Panc1 (cell line): Measurements from ENCODE around the gene C7. TPM values are rescaled to one million over a fixed set of nuclear protein-coding genes. Genes with fewer than 3 reads are reported as not detected.
"Not testable (repeated sequence)": the region's sequence is repeated elsewhere in the genome, so short reads cannot be mapped to it uniquely, and the experiment has no call there.

Experiments used
- ATAC-seq: fragments of 200-7000 bp; cut with Tn5 transposase; 2 replicates; pipeline ENCODE4 v1.9.1; 2020; ENCODE audit warnings: mild to moderate bottlenecking, moderate library complexity
- BruUV-seq: library from RNA; stranded (reverse); fragments of 400-500 nt; replicated peaks from 2 replicates; lab custom pipeline; 2021; lab: Mats Ljungman, UMichigan
- CTCF ChIA-PET: fragments of 300-600 bp; sonication (Branson Sonifier 250); formaldehyde crosslinking; loops from one replicate; lab custom pipeline; 2022; ENCODE audit warnings: antibody characterized with exemption; lab: Charles Lee
- POLR2A ChIA-PET: fragments of 300-600 bp; sonication (Branson Sonifier 250); formaldehyde crosslinking; loops from one replicate; lab custom pipeline; 2022; ENCODE audit warnings: antibody characterized with exemption; lab: Charles Lee
- DNase-seq: peaks from one replicate; pipeline ENCODE4 v3.0.0-alpha.2; 2010; ENCODE audit warnings: low read depth, low spot score
- H3K27ac ChIP-seq: 2 replicates; pipeline ENCODE4 v1.5.1; 2011; ENCODE audit warnings: mild to moderate bottlenecking, low read length, inconsistent platforms
- H3K27me3 ChIP-seq: fragments of 200-500 bp; sonication (Bioruptor generic); 2 replicates; pipeline ENCODE4 v1.6.0; 2014; ENCODE audit warnings: low read length, inconsistent platforms; ENCODE audit not compliant: control insufficient read depth, insufficient read depth
- H3K36me3 ChIP-seq: fragments of 200-500 bp; sonication (Bioruptor generic); 2 replicates; pipeline ENCODE4 v1.5.1; 2014; ENCODE audit warnings: inconsistent platforms, mild to moderate bottlenecking, low read length, moderate library complexity; ENCODE audit not compliant: control insufficient read depth, insufficient read depth
- H3K4me1 ChIP-seq: 2 replicates; pipeline ENCODE4 v1.5.1; 2011; ENCODE audit warnings: inconsistent platforms, mild to moderate bottlenecking, low read length, moderate library complexity; ENCODE audit not compliant: control insufficient read depth, insufficient read depth
- H3K4me3 ChIP-seq, 2 experiments: 2 replicates each; pipeline ENCODE4 v1.5.1; 2011 to 2012; ENCODE audit warnings: low read depth in 2 of 2, low read length in 2 of 2, mild to moderate bottlenecking in 2 of 2, inconsistent platforms in 1 of 2, moderate library complexity in 1 of 2
- H3K9me3 ChIP-seq: fragments of 200-500 bp; sonication (Bioruptor generic); 2 replicates; pipeline ENCODE4 v1.5.1; 2014; ENCODE audit warnings: low read depth, mild to moderate bottlenecking, inconsistent platforms, low read length, moderate library complexity; ENCODE audit not compliant: control insufficient read depth, insufficient read depth
- POLR2AphosphoS5 ChIP-seq: IDR thresholded peaks from 2 replicates; pipeline ENCODE4 v1.6.1; 2012; ENCODE audit warnings: mild to moderate bottlenecking, low read depth, low read length, moderate library complexity
- REST ChIP-seq, 2 experiments: IDR thresholded peaks; 2 replicates each; pipeline ENCODE4 v1.6.1; 2011 to 2012; ENCODE audit warnings: low read depth in 2 of 2, control low read depth in 1 of 2, low read length in 1 of 2, mild to moderate bottlenecking in 1 of 2, moderate library complexity in 1 of 2; ENCODE audit not compliant: insufficient read depth in 1 of 2
- SIN3A ChIP-seq: IDR thresholded peaks from 2 replicates; pipeline ENCODE4 v1.6.1; 2012; ENCODE audit warnings: low read depth, mild to moderate bottlenecking, low read length, moderate library complexity, borderline replicate concordance; ENCODE audit not compliant: insufficient read depth
- TCF7L2 ChIP-seq: IDR thresholded peaks from 2 replicates; pipeline ENCODE4 v1.6.1; 2011; ENCODE audit warnings: mild to moderate bottlenecking, low read depth, low read length, inconsistent platforms
- in situ Hi-C: cut with HindIII; loops from 2 replicates; pipeline ENCODE4 v1.10.0; 2016; ENCODE audit warnings: low sequenced_read_pairs, low pct_unique_long_range_greater_than_20kb
- intact Hi-C: fragments of 100-400 bp; cut with micrococcal nuclease; formaldehyde crosslinking; loops from one replicate; pipeline ENCODE4 v1.10.0; 2022; ENCODE audit not compliant: unreplicated experiment
- total RNA-seq: library from RNA; stranded (reverse); gene quantifications from one replicate; pipeline ENCODE4 v1.2.1, GENCODE V29; 2021; ENCODE audit not compliant: unreplicated experiment
- TF ChIP-seq, protein P1 (sequence below): fragments of 450-650 bp; IDR thresholded peaks from 2 replicates; pipeline ENCODE4 v1.5.1; 2017; ENCODE audit warnings: mild to moderate bottlenecking

C7 gene
- total RNA-seq, 1 experiment from 2014 or later: 1.4 TPM

DNA sequence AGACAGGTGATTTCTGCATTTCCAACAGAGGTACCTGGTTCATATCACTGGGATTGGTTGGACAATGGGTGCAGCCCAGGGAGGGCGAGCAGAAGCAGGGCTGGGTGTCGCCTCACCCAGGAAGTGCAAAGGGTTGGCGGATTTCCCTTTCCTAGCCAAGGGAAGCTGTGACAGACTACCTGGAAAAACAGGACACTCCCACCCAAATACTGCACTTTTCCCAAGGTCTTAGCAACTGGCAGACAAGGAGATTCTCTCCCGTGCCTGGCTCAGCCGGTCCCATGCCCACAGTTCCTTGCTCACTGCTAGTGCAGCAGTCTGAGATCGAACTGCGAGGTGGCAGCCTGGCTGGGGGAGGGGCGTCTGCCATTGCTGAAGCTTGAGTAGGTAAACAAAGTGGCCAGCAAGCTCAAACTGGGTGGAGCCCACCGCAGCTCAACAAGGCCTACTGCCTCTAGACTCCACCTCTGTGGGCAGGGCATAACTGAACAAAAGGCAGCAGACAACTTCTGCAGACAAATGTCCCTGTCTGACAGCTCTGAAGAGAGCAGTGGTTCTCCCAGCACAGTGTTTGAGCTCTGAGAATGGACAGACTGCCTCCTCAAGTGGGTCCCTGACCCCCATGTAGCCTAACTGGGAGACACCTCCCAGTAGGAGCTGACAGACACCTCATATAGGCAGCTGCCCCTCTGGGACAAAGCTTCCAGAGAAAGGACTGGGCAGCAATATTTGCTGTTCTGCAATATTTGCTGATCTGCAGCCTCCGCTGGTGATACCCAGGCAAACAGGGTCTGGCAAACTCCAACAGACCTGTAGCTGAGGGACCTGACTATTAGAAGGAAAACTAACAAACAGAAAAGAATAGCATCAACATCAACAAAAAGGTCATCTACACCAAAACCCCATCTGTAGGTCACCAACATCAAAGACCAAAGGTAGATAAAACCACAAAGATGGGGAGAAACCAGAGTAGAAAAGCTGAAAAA is 13.6 kb upstream of the C7 start:
- H3K27me3 ChIP-seq, H3K4me3 ChIP-seq, CTCF ChIA-PET, DNase-seq, ATAC-seq, H3K4me1 ChIP-seq, intact Hi-C loops, in situ Hi-C loops, H3K27ac ChIP-seq, H3K9me3 ChIP-seq, BruUV-seq, H3K36me3 ChIP-seq, POLR2A ChIA-PET: not testable (repeated sequence)

DNA sequence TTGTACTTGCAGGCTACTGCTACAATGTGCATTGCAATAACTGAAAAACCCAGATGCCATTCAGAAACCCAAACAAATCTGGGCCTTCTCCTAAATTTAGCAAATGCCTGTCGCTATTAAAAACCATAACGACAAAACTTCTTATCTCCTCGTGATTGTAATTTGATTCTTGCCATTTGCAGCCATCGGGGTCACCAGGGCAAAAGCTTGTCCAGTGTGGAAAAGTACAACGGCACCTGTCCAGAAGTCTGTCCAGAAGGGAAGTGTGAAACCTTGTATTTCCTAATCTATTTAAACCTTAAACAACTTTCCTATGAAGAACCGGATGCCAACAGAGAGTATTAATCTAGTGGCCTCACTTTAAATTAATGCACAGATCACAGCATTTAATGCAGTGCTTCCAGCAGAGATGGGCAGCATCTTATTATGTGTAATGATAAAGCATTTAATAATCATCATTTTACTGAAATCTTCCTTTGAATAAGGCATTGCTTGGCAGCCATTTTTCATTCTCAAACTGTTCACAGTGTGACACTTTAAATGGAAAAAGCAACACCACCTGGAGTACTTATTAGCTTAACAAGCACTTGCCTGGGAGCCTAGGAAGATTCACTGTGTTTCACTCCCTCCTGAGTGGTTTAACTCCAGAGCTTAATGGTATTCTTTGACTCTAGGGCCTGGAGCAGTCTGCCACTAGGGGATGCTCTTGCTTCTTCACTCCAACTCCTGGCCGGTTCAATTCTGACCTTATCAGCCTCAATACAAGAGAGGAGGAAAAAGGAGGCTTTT is 4.9 kb upstream of the C7 start:
- in situ Hi-C loops (no loop called here), intact Hi-C loops (loop anchor here (5.0 to 10.0 kb wide), 4 partner anchors 440 to 938 kb away; no protein-coding TSS in a partner anchor)
- Histone ChIP-seq H3K4me1 (no peaks in the 10 kb centered on the region), H3K4me3 (no peak overlapping the region), H3K27me3 (no peaks in the 10 kb centered on the region), H3K27ac (no peak overlapping the region), H3K9me3 (no peaks in the 10 kb centered on the region), H3K36me3 (no peaks in the 10 kb centered on the region)
- CTCF ChIA-PET: interaction anchor here (0.6 to 1.2 kb wide), 4 partner anchors 366 to 1168 kb away, joined by 3 to 5 read pairs (median 4); no protein-coding TSS in a partner anchor
- ATAC-seq (peak; percentile 99), DNase-seq (peak; percentile 75)
- POLR2A ChIA-PET: no interaction called here
- TF ChIP-seq POLR2AphosphoS5: no peak
- TF ChIP-seq, protein P1, sequence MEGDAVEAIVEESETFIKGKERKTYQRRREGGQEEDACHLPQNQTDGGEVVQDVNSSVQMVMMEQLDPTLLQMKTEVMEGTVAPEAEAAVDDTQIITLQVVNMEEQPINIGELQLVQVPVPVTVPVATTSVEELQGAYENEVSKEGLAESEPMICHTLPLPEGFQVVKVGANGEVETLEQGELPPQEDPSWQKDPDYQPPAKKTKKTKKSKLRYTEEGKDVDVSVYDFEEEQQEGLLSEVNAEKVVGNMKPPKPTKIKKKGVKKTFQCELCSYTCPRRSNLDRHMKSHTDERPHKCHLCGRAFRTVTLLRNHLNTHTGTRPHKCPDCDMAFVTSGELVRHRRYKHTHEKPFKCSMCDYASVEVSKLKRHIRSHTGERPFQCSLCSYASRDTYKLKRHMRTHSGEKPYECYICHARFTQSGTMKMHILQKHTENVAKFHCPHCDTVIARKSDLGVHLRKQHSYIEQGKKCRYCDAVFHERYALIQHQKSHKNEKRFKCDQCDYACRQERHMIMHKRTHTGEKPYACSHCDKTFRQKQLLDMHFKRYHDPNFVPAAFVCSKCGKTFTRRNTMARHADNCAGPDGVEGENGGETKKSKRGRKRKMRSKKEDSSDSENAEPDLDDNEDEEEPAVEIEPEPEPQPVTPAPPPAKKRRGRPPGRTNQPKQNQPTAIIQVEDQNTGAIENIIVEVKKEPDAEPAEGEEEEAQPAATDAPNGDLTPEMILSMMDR: peak; percentile 99
- BruUV-seq: no TSS peak

DNA sequence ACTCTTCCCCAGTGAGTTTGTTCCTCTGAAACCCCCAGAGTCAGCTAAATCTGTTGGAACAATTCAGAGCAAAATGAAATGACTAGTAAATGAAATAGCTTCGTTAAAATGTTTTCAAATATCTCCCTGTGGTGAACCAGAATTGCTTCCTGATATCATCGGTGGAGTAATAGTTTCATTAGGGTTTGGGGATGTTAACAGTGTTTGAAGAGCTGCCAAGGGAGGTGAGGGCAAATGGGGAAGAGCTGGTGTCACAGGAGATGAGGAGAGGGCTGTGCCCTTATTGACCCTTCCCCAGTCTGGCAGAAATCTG is 4.3 kb upstream of the C7 start:
- ChIA-PET CTCF (interaction anchor here (0.6 to 1.2 kb wide), 4 partner anchors 365 to 1169 kb away, joined by 3 to 5 read pairs (median 4); no protein-coding TSS in a partner anchor), POLR2A (no interaction called here)
- no TSS peak for BruUV-seq
- intact Hi-C loops: loop anchor here (5.0 to 10.0 kb wide), 4 partner anchors 440 to 937 kb away; no protein-coding TSS in a partner anchor
- TF ChIP-seq, protein P1: no peak; the same call in 1 of the 2 replicates
- no peak for TF ChIP-seq POLR2AphosphoS5
- no peak for TF ChIP-seq REST (IDR thresholded peaks at IDR 0.05; ENCODE audit: insufficient read depth in 1 of 2, low read depth in 2 of 2, low read length in 1 of 2)
- no peak for TF ChIP-seq TCF7L2
- no peak for TF ChIP-seq SIN3A
- Histone ChIP-seq H3K27ac (no peak overlapping the region), H3K27me3 (no peaks in the 10 kb centered on the region), H3K36me3 (no peaks in the 10 kb centered on the region), H3K4me1 (no peaks in the 10 kb centered on the region), H3K9me3 (no peaks in the 10 kb centered on the region), H3K4me3 (no peak overlapping the region)
- in situ Hi-C loops: no loop called here
- ATAC-seq (peak; percentile 26; the same call in 1 of the 2 replicates), DNase-seq (no peak)
